ENCODE measurements around the gene ERAL1.

The ERAL1 gene

GRCh38 chr17:28879886-28880571 is 25.2 kb downstream of the ERAL1 start:
- no peak for DNase-seq (ENCODE audit: low read depth)

GRCh38 chr17:28880572-28880945 is 25.7 kb downstream of the ERAL1 start:
- no peak for DNase-seq (ENCODE audit: low read depth)

GRCh38 chr17:28881533-28882056 is 26.8 kb downstream of the ERAL1 start:
- no peak for DNase-seq (ENCODE audit: low read depth)

GRCh38 chr17:28882154-28882895 is 27.5 kb downstream of the ERAL1 start:
- DNase-seq (ENCODE audit: low read depth), result no peak

- DNase-seq (ENCODE audit: low read depth), result no peak
These were observed 29.3 kb downstream of the ERAL1 start for GRCh38 chr17:28883967-28884702.

GRCh38 chr17:28885363-28885762 is 30.5 kb downstream of the ERAL1 start:
- DNase-seq (ENCODE audit: low read depth), result no peak

GRCh38 chr17:28885951-28886350 is 31.1 kb downstream of the ERAL1 start:
- no peak for DNase-seq (ENCODE audit: low read depth)

- no peak for DNase-seq (ENCODE audit: low read depth)
These were observed 33.2 kb downstream of the ERAL1 start for GRCh38 chr17:28887871-28888471.

GRCh38 chr17:28888832-28889231 is 34.0 kb downstream of the ERAL1 start:
- DNase-seq (ENCODE audit: low read depth), result no peak

- DNase-seq (ENCODE audit: low read depth), result no peak
These were observed 35.2 kb downstream of the ERAL1 start for GRCh38 chr17:28889996-28890395.

- no peak for DNase-seq (ENCODE audit: low read depth)
These were observed 36.4 kb downstream of the ERAL1 start for GRCh38 chr17:28891201-28891600.

- DNase-seq (ENCODE audit: low read depth), result no peak
These were observed 37.2 kb downstream of the ERAL1 start for GRCh38 chr17:28892024-28892423.

GRCh38 chr17:28893248-28894183 is 38.7 kb downstream of the ERAL1 start:
- DNase-seq (ENCODE audit: low read depth), result peak; percentile 34

- DNase-seq (ENCODE audit: low read depth), result no peak
These were observed 41.1 kb downstream of the ERAL1 start for GRCh38 chr17:28895794-28896447.

- no peak for DNase-seq (ENCODE audit: low read depth)
These were observed 41.7 kb downstream of the ERAL1 start for GRCh38 chr17:28896491-28896883.

GRCh38 chr17:28896884-28897768 is 42.3 kb downstream of the ERAL1 start, which contains the start of gene FLOT2:
Gene FLOT2, minus strand, starts transcription at chr17:28897733. Its CDS starts 159 bp downstream, at chr17:28897574.
- DNase-seq (ENCODE audit: low read depth), result peak; percentile 63

- no peak for DNase-seq (ENCODE audit: low read depth)
These were observed 43.1 kb downstream of the ERAL1 start for GRCh38 chr17:28897769-28898526.

GRCh38 chr17:28898527-28898955 is 43.7 kb downstream of the ERAL1 start:
- no peak for DNase-seq (ENCODE audit: low read depth)
